Suprapubic skin (tissue), 4 donors: ENCODE data around the gene PGBD5. TPM values are rescaled to one million over a fixed set of nuclear protein-coding genes. Genes with fewer than 3 reads are reported as not detected.

Experiments used
- DNase-seq, 2 donors: peaks; one replicate each; pipeline ENCODE4 v3.0.0-alpha.2; 2019; ENCODE audit warnings: low spot score in 2 of 2
- H3K27ac ChIP-seq: fragments of 200-600 bp; sonication (generic); one replicate; pipeline ENCODE4 v1.5.1; 2019
- H3K27me3 ChIP-seq: fragments of 200-600 bp; sonication (generic); one replicate; pipeline ENCODE4 v1.5.1; 2019
- H3K36me3 ChIP-seq: fragments of 200-600 bp; sonication (generic); one replicate; pipeline ENCODE4 v1.5.1; 2019
- H3K4me1 ChIP-seq: fragments of 200-600 bp; sonication (generic); one replicate; pipeline ENCODE4 v1.5.1; 2019
- H3K4me3 ChIP-seq: fragments of 200-600 bp; sonication (generic); one replicate; pipeline ENCODE4 v1.5.1; 2019; ENCODE audit warnings: mild to moderate bottlenecking
- H3K9me3 ChIP-seq: fragments of 200-600 bp; sonication (generic); one replicate; pipeline ENCODE4 v1.5.1; 2019
- EP300 ChIP-seq: sonication (generic); formaldehyde crosslinking; IDR thresholded peaks from one replicate; pipeline ENCODE4 v1.6.1; 2017; ENCODE audit warnings: antibody characterized with exemption
- POLR2A ChIP-seq, 2 donors: fragments of 450-650 bp; IDR thresholded peaks; one replicate each; pipeline ENCODE4 v1.6.1; 2017; ENCODE audit warnings: antibody characterized with exemption in 2 of 2, mild to moderate bottlenecking in 2 of 2, moderate library complexity in 2 of 2
- POLR2AphosphoS5 ChIP-seq, 3 donors: sonication (generic); formaldehyde crosslinking; IDR thresholded peaks; one replicate each; pipeline ENCODE4 v1.6.1; 2017; ENCODE audit warnings: antibody characterized with exemption in 3 of 3
- WGBS: methylation state at CpG from one replicate; pipeline ENCODE4 v1.1.5; 2018; 5-methylcytosine and 5-hydroxymethylcytosine counted together
- total RNA-seq, 4 donors: library from RNA; depleted of rRNA; stranded (reverse); fragments of >200 nt; gene quantifications; one replicate each; pipeline ENCODE4 v1.1.0, GENCODE V29; 2016
- TF ChIP-seq, protein P1 (sequence below), 2 donors: fragments of 200-600 bp in 1 of 2; fragments of 450-650 bp in 1 of 2; sonication (generic) in 1 of 2; IDR thresholded peaks; one replicate each; pipeline ENCODE4 v1.5.1; 2016 to 2019; ENCODE audit warnings: antibody characterized with exemption in 2 of 2, mild to moderate bottlenecking in 1 of 2, moderate library complexity in 1 of 2

The PGBD5 gene
- total RNA-seq, 4 donors from 2014 or later, result 0.16 to 1.4 (median 0.51) TPM

DNA sequence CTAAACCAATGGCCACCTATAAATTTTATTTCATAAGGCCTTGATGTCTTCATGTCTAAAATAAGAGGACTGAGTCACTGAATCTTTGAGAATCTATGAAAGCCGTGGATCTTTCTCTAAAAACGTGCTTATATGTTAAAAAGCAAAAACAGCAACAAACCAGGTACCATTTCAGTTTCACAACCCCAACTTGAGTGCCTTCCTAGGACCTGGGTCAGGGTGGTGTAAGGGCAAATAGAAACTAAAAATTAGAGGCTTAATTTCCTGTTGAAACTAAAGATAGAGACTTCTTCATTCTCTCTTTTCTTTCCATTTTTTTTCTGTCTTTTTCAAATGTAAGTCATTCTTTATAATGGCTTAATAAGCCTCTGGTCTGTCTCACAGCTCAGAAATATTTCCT is 27.2 kb upstream of the PGBD5 start:
- Histone ChIP-seq H3K4me1 (no peaks in the 10 kb centered on the region), H3K27ac (no peak overlapping the region), H3K27me3 (no peaks in the 10 kb centered on the region), H3K9me3 (no peaks in the 10 kb centered on the region), H3K4me3 (no peak overlapping the region), H3K36me3 (no peaks in the 10 kb centered on the region)
- WGBS, result 36% methylated on average over 2 of the region's 2 CpGs
- DNase-seq, result no peak
- TF ChIP-seq, protein P1, sequence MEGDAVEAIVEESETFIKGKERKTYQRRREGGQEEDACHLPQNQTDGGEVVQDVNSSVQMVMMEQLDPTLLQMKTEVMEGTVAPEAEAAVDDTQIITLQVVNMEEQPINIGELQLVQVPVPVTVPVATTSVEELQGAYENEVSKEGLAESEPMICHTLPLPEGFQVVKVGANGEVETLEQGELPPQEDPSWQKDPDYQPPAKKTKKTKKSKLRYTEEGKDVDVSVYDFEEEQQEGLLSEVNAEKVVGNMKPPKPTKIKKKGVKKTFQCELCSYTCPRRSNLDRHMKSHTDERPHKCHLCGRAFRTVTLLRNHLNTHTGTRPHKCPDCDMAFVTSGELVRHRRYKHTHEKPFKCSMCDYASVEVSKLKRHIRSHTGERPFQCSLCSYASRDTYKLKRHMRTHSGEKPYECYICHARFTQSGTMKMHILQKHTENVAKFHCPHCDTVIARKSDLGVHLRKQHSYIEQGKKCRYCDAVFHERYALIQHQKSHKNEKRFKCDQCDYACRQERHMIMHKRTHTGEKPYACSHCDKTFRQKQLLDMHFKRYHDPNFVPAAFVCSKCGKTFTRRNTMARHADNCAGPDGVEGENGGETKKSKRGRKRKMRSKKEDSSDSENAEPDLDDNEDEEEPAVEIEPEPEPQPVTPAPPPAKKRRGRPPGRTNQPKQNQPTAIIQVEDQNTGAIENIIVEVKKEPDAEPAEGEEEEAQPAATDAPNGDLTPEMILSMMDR (IDR thresholded peaks at IDR 0.05), result no peak
- TF ChIP-seq POLR2A (IDR thresholded peaks at IDR 0.05) (no peak), POLR2AphosphoS5 (IDR thresholded peaks at IDR 0.05) (no peak)

DNA sequence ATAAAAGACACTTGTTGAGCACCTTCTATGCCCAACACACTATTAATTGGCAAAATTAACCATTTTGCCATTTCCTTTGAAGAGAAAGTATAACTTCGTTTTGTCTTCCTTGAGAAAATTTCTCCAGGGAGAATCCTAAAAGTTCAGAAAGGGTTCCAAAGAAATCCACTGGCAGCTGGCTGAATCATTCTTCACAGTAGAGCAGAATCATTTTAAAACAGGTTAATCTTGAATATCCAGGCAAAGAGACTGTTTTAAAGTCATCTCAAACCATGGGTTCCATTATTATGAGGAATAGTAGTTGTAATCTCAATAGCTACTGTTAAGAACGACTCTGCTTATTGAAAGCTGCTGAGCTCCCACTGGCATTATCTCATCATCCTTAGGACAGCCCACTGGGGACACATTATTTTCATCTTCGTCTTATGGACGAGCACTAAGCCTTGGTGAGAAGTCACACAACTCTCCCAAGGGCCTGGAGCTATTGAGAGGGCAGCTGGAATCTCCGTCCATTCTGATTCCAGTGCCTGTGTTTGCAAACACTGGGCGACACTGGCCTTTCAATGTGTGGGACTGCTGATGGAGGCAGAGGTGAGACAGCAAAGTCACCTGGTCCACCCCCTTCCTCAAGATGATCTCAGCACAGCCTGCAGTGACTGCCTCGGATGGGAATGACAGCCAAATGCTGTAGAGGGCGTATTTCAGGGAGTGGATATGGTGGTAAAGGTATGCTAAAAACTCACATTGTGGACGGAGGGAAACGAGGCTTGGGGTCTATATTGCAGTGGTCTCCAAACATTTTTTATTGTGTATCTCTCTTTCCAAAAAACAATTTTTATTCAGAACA is 15.3 kb upstream of the PGBD5 start:
- H3K36me3 ChIP-seq, result no peaks in the 10 kb centered on the region
- no peak for DNase-seq
- H3K27me3 ChIP-seq, result peaks cover 8% of the 10 kb centered on the region
- H3K4me1 ChIP-seq, result no peaks in the 10 kb centered on the region
- TF ChIP-seq, protein P1 (IDR thresholded peaks at IDR 0.05), result no peak
- no peak for TF ChIP-seq EP300
- TF ChIP-seq POLR2AphosphoS5 (IDR thresholded peaks at IDR 0.05), result no peak
- TF ChIP-seq POLR2A (IDR thresholded peaks at IDR 0.05), result no peak
- no peak overlapping the region for H3K4me3 ChIP-seq
- peaks cover 3% of the 10 kb centered on the region for H3K9me3 ChIP-seq
- H3K27ac ChIP-seq, result no peak overlapping the region
- WGBS, result 60% methylated on average over 10 of the region's 10 CpGs

DNA sequence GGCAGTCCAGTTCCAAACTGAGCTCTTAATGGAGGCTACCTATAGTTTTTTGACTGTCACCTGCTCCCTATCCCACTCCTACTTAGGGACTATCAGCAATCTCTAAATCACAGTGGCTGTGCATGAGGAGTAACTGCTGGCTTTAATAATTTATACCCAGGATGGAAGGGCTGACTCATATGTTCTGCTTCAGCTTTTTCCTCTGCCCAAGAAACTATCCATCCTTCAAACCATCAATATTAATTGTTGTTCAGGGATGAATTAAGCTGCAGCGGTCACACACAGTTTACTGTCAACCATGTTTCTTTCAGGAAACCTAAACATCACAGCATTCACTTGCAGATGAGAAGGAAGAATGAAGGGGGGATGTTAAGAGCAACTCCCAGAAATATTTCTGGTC is 9.0 kb upstream of the PGBD5 start:
- no peak overlapping the region for H3K27ac ChIP-seq
- no peak for DNase-seq
- no peaks in the 10 kb centered on the region for H3K4me1 ChIP-seq
- peaks cover 18% of the 10 kb centered on the region for H3K27me3 ChIP-seq
- H3K36me3 ChIP-seq, result no peaks in the 10 kb centered on the region
- TF ChIP-seq, protein P1 (IDR thresholded peaks at IDR 0.05), result no peak
- no peak for TF ChIP-seq EP300
- no peak for TF ChIP-seq POLR2A (IDR thresholded peaks at IDR 0.05)
- no peak for TF ChIP-seq POLR2AphosphoS5 (IDR thresholded peaks at IDR 0.05)
- H3K9me3 ChIP-seq, result no peaks in the 10 kb centered on the region
- 76% methylated on average over 1 of the region's 1 CpG for WGBS
- no peak overlapping the region for H3K4me3 ChIP-seq

DNA sequence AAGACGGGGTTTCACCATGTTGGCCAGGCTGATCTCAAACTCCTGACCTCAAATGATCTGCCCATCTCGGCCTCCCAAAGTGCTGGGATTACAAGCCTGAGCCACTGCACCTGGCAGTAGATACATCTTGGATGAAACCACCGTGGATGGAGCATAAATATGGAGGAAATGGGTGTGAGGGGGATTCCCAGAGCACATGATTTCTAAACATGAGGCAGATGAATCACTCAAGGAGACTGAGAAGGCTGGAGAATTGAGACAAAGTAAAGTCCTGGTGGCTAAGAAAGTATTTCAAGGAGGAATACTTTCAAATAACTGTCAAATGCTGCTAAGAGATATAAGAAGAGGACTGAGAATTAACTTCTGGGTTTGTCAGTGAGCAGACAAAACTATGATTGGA is 5.4 kb upstream of the PGBD5 start:
- no peak for TF ChIP-seq EP300
- TF ChIP-seq POLR2A (IDR thresholded peaks at IDR 0.05), result no peak
- TF ChIP-seq, protein P1 (IDR thresholded peaks at IDR 0.05), result no peak
- no peak for TF ChIP-seq POLR2AphosphoS5 (IDR thresholded peaks at IDR 0.05)
- Histone ChIP-seq H3K27me3 (peaks cover 31% of the 10 kb centered on the region), H3K9me3 (no peaks in the 10 kb centered on the region), H3K4me3 (no peak overlapping the region), H3K27ac (no peak overlapping the region), H3K4me1 (peaks cover 3% of the 10 kb centered on the region), H3K36me3 (no peaks in the 10 kb centered on the region)
- WGBS, result 65% methylated on average over 3 of the region's 3 CpGs
- DNase-seq, result no peak

DNA sequence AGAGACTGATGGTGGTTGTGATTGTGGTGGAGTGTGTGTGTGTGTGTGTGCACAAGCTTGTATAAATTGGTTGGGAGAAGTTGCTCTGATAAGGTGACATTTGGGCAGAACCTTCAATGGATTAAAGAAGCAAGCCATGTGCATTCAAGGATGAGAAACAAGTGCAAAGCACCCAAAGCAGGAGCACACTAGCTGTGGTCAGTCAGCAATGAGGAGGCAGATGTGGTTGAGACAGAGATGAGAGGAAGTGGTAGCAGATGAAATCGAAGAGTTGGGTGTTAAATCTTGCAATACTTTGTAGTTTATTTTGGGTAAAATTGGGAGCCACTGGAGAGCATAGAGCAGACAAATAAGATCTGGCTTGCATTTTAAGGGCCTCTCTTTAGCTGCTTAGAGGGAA is 4.4 kb upstream of the PGBD5 start:
- TF ChIP-seq, protein P1 (IDR thresholded peaks at IDR 0.05), result no peak
- TF ChIP-seq EP300, result no peak
- no peak for TF ChIP-seq POLR2A (IDR thresholded peaks at IDR 0.05)
- TF ChIP-seq POLR2AphosphoS5 (IDR thresholded peaks at IDR 0.05), result no peak
- Histone ChIP-seq H3K9me3 (no peaks in the 10 kb centered on the region), H3K27me3 (peaks cover 33% of the 10 kb centered on the region)

More for the DNA sequence above, 4.4 kb upstream of the PGBD5 start:
- H3K27ac ChIP-seq, result no peak overlapping the region
- H3K4me1 ChIP-seq, result peaks cover 5% of the 10 kb centered on the region
- WGBS, result 0% methylated on average over 1 of the region's 1 CpG
- no peak overlapping the region for H3K4me3 ChIP-seq
- DNase-seq, result no peak
- no peaks in the 10 kb centered on the region for H3K36me3 ChIP-seq
